Measurements from ENCODE around the gene USF2. TPM values are rescaled to one million over a fixed set of nuclear protein-coding genes. Genes with fewer than 3 reads are reported as not detected.

USF2 gene
- total and polyA plus RNA-seq, 2 of the 4 experiments (the other 2 are of a cell fraction): 21.3 to 65.6 TPM

DNA sequence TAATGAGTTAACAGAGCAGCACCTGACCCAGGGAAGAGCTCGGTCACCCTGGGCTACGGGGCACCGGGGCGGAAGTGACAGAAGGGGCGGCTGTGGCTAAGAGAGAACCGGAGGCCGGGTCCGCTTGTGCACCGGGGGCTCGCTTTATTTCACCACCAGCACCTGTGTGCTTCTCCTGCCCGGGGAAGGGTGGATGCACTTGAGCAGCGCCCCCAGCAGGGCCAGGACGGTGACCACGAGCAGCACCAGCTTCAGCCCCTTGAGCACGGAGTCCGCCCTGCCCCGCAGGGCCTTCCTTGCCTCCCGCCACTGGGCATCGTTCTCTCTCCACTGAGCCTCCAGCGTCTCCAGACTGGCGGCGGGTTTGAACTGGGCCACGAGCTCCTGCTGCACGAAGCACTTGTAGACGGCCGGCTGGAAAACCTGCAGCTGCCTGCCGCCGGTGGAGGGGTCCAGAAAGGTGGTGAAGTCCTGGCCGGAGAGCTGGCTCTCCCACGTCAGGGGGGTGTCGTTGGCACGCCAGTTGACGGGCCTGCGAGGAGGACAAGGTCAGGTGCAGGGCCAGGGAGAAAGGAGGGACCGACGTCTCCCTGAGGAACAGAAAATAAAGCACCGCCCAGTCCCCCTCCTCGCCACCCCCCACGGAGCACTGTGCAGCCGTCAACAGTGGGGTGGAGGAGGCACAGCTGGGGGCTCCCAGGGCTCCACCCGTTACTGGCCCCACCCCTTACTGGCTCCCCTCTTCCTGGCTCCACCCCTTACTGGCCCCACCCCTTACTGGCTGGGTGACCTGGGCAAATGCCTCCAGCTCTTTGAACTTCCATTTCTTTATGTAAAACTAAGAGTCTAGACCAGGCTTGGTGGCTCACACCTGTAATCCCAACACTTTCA, 43.8 kb upstream of the USF2 start:
- H2AK5ac ChIP-seq (ENCODE audit: low read depth, low read length): no peak overlapping the region
- H3K4ac ChIP-seq (ENCODE audit: low read depth, low read length): no peak overlapping the region
- no peak overlapping the region for H4K91ac ChIP-seq (ENCODE audit: insufficient read depth, low read depth, low read length)
- no peaks in the 10 kb centered on the region for H3K79me1 ChIP-seq (ENCODE audit: low read depth in 1 of 2, low read length in 2 of 2)
- no peak overlapping the region for H4K5ac ChIP-seq (ENCODE audit: low read depth, low read length)
- no peak overlapping the region for H3K27ac ChIP-seq (ENCODE audit: insufficient read depth, low read length)
- H2BK120ac ChIP-seq (ENCODE audit: low read depth, low read length): no peak overlapping the region
- ChIA-PET POLR2A (ENCODE audit: unreplicated experiment) (no interaction called here), CTCF (no interaction called here)
- H3K4me2 ChIP-seq (ENCODE audit: low read depth, low read length): no peak overlapping the region
- no peak for TF ChIP-seq POLR2A (IDR thresholded peaks at IDR 0.05; ENCODE audit: low read depth, low read length)
- TF ChIP-seq RCOR1 (IDR thresholded peaks at IDR 0.05; ENCODE audit: insufficient replicate concordance, low read length): no peak
- no peak for TF ChIP-seq RFX5 (IDR thresholded peaks at IDR 0.05; ENCODE audit: low read depth, low read length)
- TF ChIP-seq RAD21 (IDR thresholded peaks at IDR 0.05; ENCODE audit: low read length): no peak
- TF ChIP-seq MAFK (IDR thresholded peaks at IDR 0.05; ENCODE audit: low read depth, low read length): no peak
- no peak for TF ChIP-seq CEBPB (IDR thresholded peaks at IDR 0.05; ENCODE audit: low read depth, low read length)
- TF ChIP-seq, protein P1, sequence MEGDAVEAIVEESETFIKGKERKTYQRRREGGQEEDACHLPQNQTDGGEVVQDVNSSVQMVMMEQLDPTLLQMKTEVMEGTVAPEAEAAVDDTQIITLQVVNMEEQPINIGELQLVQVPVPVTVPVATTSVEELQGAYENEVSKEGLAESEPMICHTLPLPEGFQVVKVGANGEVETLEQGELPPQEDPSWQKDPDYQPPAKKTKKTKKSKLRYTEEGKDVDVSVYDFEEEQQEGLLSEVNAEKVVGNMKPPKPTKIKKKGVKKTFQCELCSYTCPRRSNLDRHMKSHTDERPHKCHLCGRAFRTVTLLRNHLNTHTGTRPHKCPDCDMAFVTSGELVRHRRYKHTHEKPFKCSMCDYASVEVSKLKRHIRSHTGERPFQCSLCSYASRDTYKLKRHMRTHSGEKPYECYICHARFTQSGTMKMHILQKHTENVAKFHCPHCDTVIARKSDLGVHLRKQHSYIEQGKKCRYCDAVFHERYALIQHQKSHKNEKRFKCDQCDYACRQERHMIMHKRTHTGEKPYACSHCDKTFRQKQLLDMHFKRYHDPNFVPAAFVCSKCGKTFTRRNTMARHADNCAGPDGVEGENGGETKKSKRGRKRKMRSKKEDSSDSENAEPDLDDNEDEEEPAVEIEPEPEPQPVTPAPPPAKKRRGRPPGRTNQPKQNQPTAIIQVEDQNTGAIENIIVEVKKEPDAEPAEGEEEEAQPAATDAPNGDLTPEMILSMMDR (conservative IDR thresholded peaks at IDR 0.05; ENCODE audit: low read depth, low read length): no peak
- no peak for TF ChIP-seq SMC3 (IDR thresholded peaks at IDR 0.05; ENCODE audit: low read depth, low read length)
- TF ChIP-seq, protein P2, sequence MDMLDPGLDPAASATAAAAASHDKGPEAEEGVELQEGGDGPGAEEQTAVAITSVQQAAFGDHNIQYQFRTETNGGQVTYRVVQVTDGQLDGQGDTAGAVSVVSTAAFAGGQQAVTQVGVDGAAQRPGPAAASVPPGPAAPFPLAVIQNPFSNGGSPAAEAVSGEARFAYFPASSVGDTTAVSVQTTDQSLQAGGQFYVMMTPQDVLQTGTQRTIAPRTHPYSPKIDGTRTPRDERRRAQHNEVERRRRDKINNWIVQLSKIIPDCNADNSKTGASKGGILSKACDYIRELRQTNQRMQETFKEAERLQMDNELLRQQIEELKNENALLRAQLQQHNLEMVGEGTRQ (IDR thresholded peaks at IDR 0.05; ENCODE audit: low read depth, low read length): no peak
- no peak overlapping the region for H3K23ac ChIP-seq (ENCODE audit: low read depth, low read length)
- BruUV-seq (replicated peaks): no TSS peak
- H2BK20ac ChIP-seq (ENCODE audit: low read depth, low read length): no peak overlapping the region
- no peaks in the 10 kb centered on the region for H4K20me1 ChIP-seq (ENCODE audit: insufficient read depth, low read length)
- intact Hi-C loops (cut with micrococcal nuclease): no loop called here
- in situ Hi-C loops (cut with MboI; ENCODE audit: low sequenced_read_pairs): no loop called here
- no peaks in the 10 kb centered on the region for H3K4me1 ChIP-seq (ENCODE audit: control insufficient read depth, insufficient read depth, low read length)
- no peak overlapping the region for H3K9ac ChIP-seq (ENCODE audit: low read depth, low read length)
- H3K36me3 ChIP-seq (ENCODE audit: control insufficient read depth, insufficient read depth, low read length): no peaks in the 10 kb centered on the region
- H3K4me3 ChIP-seq (ENCODE audit: insufficient read depth, low read depth, low read length): no peak overlapping the region
- peaks cover 13% of the 10 kb centered on the region for H3K27me3 ChIP-seq (ENCODE audit: control insufficient read depth, insufficient read depth, low read length)
- H2AK9ac ChIP-seq (replicated peaks; ENCODE audit: low read depth, low read length, poor library complexity): no peak overlapping the region
- H3K9me3 ChIP-seq (ENCODE audit: control insufficient read depth, insufficient read depth, low read length): peaks cover 3% of the 10 kb centered on the region; the same call in 1 of the 2 replicates
- H2AFZ ChIP-seq (replicated peaks; ENCODE audit: low read length, poor library complexity): peak overlapping the region; percentile 11
- H3K14ac ChIP-seq (replicated peaks; ENCODE audit: low read depth, low read length): no peak overlapping the region
- WGBS, 2 experiments (ENCODE audit: extremely low coverage in 2 of 2, insufficient read length in 1 of 2): 39% methylated on average over 11 of the region's 41 CpGs; no CpG with 5 or more reads in 1 of the 2 experiments
- DNase-seq: no peak
- H3K9me1 ChIP-seq (ENCODE audit: insufficient read depth, low read length): no peaks in the 10 kb centered on the region
- ATAC-seq (ENCODE audit: low read depth): no peak
- H2BK15ac ChIP-seq (ENCODE audit: low read depth, low read length): no peak overlapping the region
- no peak overlapping the region for H4K8ac ChIP-seq (ENCODE audit: low read depth in 2 of 2, low read length in 2 of 2)
- dilution Hi-C loops (cut with HindIII; ENCODE audit: low sequenced_read_pairs, unreplicated experiment): no loop called here
- no peak overlapping the region for H3K56ac ChIP-seq (ENCODE audit: extremely low read depth, insufficient read depth, low read length)
- H2BK5ac ChIP-seq (ENCODE audit: low read depth, low read length, poor library complexity, severe bottlenecking): no peak overlapping the region
- no peak overlapping the region for H3K18ac ChIP-seq (ENCODE audit: low read depth, low read length)

All from IMR-90 (cell line).